Coronary artery (tissue), 2 donors: Measurements from ENCODE around the gene RFNG.

Source experiments
- DNase-seq: peaks from one replicate; pipeline ENCODE4 v3.0.0-alpha.2; 2017; ENCODE audit warnings: low spot score
- H3K27ac ChIP-seq, 2 donors: fragments of 200-600 bp; sonication (generic); one replicate each; pipeline ENCODE4 v1.5.1; 2016 to 2019
- H3K4me3 ChIP-seq: fragments of 200-600 bp; sonication (generic); 2 replicates; pipeline ENCODE4 v1.5.1; 2016; ENCODE audit warnings: mild to moderate bottlenecking, moderate library complexity
- TF ChIP-seq, protein P1 (sequence below): fragments of 200-600 bp; sonication (generic); IDR thresholded peaks from one replicate; pipeline ENCODE4 v1.5.1; 2019; ENCODE audit warnings: antibody characterized with exemption

Gene RFNG

DNA sequence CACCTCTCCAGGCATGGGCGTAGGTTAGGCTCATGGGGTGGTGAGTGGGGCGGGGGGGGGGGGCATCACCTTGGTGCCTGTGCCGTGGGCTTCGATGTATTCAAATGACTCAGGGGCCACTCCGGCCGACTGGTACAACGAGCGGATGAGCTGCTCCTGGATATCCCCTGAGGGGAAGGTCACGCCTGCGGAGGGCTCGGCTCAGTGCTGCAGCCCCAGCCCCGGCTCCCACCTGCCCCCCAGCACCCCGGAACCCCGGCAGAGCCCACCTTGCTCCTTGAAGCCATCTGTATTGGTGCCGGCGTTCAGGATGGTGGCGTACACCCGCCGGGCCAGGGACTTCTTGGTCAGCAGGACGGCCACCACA, 41.0 kb upstream of the RFNG start:
- TF ChIP-seq, protein P1, sequence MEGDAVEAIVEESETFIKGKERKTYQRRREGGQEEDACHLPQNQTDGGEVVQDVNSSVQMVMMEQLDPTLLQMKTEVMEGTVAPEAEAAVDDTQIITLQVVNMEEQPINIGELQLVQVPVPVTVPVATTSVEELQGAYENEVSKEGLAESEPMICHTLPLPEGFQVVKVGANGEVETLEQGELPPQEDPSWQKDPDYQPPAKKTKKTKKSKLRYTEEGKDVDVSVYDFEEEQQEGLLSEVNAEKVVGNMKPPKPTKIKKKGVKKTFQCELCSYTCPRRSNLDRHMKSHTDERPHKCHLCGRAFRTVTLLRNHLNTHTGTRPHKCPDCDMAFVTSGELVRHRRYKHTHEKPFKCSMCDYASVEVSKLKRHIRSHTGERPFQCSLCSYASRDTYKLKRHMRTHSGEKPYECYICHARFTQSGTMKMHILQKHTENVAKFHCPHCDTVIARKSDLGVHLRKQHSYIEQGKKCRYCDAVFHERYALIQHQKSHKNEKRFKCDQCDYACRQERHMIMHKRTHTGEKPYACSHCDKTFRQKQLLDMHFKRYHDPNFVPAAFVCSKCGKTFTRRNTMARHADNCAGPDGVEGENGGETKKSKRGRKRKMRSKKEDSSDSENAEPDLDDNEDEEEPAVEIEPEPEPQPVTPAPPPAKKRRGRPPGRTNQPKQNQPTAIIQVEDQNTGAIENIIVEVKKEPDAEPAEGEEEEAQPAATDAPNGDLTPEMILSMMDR, result no peak
- Histone ChIP-seq H3K27ac (no peak overlapping the region), H3K4me3 (no peak overlapping the region)
- no peak for DNase-seq

DNA sequence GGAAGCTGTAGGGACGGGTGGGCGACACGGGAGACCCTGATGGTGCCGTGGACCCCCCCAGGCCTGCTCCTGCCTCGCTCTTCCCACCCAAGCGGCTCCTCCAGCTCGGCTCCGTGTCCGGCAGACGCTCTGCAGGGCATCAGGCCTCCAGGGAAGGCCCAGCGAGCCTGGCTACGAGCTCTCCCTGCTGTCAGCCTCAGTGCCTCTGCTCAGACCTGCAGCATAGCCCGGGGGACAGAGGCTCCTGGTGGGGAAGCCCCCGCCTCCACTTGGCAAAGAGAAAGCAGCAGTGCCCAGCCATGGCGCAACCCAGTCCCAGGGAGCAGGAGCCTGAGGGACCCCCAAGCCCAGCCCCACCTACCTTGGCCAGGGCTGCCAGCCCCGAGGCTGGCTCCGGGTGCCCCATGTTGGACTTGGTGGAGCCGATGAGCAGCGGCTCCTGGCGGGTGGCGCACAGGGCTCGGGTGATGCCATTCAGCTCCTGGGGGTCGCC, 40.5 kb upstream of the RFNG start:
- DNase-seq, result no peak
- TF ChIP-seq, protein P1, result no peak
- H3K27ac ChIP-seq, result no peak overlapping the region
- H3K4me3 ChIP-seq, result no peak overlapping the region

DNA sequence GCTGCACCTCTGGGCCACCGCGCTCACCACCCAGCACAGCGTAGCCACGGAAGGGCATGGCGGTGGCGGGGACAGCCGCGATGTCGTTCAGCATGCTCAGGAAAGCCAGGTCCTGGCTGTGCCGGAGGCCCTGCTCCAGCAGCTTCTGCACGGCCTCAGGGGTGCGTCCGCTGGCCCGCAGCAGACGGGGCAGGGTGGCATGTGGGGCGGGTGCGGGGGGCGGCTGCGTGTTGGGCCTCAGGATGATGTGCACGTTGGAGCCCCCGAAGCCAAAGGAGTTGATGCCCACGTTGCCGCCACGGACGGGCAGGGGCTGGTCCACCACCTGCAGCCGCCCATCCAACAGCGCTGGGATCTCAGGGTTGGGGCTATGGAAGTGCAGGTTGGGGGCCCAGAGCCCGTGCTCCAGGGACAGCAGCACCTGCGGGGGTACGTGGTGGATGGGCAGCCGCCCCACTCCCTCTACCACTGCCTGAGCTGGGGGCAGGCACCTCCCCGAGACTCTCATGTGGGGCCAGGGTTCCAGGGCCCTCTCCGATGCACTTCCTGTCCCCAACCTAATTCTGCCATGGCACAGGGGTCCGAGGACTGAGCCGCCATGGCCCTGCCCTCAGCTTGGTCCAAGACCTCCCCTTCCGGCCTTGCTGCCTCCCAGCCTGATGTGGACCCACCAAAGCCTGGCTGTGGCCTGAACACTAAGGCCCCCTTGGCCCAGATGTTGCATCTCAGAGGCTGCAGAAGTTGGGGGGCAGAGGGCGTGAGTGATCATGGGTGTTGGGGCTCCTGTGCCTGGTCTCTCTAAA, 39.9 kb upstream of the RFNG start:
- H3K4me3 ChIP-seq, result no peak overlapping the region
- H3K27ac ChIP-seq, result no peak overlapping the region
- no peak for DNase-seq
- TF ChIP-seq, protein P1, result no peak

DNA sequence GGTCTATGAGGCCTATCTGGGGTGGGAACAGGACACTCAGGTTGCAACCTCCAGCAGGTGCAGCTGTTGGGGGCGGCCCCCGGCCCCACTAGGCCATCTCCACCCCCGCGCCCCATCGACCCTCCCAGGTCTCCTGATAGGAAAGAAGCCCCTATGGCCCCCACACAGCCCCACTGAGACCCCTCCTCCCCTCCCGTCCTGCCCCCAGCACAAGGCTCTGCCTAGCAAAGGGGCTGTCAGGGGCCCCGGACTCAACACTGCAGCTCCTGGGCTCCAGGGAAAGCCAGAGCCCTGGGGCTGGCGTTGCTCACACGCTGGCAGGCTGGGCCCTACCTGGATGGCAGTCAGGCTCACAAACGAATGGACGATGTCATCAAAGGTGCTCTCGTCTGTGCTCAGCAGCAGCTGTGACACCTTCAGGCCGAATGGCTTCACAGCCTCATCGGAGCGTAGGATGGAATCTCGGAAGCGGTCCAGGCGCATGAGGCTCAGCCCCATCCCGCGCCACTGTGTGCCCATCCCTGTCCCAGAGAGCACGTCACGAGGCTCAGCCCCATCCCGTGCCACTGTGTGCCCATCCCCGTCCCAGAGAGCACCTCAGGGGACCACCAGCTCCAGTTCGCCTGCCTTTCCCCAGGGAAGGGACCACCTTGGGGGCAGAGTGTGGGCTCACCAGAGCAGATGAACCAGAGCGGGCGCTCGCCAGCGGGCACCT, 39.1 kb upstream of the RFNG start:
- DNase-seq, result no peak
- Histone ChIP-seq H3K4me3 (no peak overlapping the region), H3K27ac (no peak overlapping the region)
- TF ChIP-seq, protein P1, result no peak

DNA sequence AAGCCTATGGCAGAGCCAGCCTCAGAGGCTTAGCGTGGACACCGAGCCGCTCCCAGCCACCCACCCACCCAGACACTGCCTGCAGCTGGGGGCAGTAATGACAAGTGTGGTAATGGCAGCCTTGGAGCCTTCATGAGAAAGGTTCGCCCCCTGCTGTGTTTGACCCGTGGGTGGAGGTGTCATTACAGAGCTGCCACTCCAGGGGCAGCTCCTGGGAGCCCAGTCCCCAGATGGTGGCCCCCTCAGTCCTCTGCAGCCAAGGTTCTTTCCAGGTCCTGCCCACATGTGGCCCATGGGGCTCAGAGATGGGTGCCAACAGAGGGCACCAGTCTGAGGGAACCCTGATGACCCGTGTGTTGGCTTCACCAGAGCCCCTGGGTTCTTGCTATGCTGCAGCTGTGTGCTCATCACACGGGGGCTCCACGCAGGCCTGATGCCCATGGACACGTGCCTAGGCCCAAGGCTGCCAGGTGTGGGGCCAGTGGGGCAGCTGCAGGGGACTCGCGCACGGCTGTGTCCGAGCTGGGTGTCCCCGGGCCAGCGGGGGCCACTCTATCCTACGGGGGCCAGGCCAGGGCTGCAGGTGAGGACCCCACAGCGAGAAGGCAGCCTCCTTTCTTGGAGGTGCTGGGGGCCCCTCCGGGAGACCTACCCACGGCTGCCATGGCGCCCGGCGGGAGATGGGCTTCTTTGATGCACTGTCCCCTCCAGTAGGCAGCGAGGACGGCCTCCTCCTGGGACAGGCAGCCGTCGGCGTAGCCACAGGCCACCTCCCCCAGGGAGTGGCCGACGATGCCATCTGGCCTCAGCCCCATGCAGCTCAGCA, 38.3 kb upstream of the RFNG start:
- TF ChIP-seq, protein P1, result no peak
- Histone ChIP-seq H3K4me3 (no peak overlapping the region), H3K27ac (no peak overlapping the region)
- DNase-seq, result no peak

DNA sequence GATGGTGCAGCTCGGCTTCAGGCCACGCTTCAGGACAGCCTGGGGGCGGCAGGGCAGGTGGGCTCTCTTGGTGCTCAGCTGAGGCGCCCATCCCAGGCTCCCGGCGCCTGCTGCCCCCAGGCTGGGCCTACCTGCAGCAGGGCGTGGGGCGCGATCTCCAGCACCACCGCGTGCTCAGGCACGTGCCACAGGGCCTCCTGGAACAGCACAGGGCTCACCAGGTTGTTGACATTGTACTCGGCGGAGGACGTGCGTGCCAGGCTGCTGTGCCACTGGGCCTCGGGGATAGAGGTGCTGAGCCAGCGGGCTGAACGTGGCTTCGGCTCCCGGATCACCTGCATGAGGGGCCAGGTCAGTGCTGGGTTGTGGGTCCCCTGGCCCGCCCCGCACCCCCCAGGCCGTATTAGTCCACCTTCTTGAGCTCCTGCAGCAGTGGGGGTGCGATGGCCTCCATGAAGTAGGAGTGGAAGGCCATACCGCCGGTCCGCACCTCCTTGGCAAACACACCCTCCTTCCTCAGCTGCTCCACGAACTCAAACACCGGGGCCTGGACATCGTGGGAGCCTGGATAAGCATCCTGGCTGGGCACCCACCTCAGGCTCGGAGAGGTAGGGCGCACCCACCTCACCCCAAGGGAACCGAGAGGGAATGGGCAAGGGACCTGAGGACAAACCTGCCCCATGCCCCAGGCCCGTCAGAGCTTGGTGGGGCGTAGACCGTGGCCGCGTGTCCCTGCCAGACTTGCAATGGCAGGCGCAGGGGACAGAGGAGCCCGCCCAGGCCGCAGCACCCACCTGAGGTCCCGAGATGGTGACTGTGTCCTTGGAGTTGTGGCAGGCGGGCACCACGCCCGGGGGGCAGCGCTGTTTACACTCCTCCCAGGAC, 37.5 kb upstream of the RFNG start:
- no peak for DNase-seq
- no peak overlapping the region for H3K27ac ChIP-seq
- H3K4me3 ChIP-seq, result no peak overlapping the region
- TF ChIP-seq, protein P1, result no peak
